Peyer's patch (tissue), 4 donors: ENCODE data around the gene POLE4.

Experiments
- POLR2A ChIP-seq, 2 donors: fragments of 450-650 bp; IDR thresholded peaks; one replicate each; pipeline ENCODE4 v1.5.1; 2017; ENCODE audit warnings: antibody characterized with exemption in 2 of 2, mild to moderate bottlenecking in 2 of 2, moderate library complexity in 2 of 2
- TF ChIP-seq, protein P1 (sequence below), 6 experiments: fragments of 450-650 bp in 4 of 6; fragments of 200-600 bp in 2 of 6; sonication (generic) in 1 of 6; IDR thresholded peaks; one replicate each; pipeline ENCODE4 v1.5.1; 2017 to 2019; ENCODE audit warnings: antibody characterized with exemption in 6 of 6, mild to moderate bottlenecking in 3 of 6, moderate library complexity in 1 of 6

DNA sequence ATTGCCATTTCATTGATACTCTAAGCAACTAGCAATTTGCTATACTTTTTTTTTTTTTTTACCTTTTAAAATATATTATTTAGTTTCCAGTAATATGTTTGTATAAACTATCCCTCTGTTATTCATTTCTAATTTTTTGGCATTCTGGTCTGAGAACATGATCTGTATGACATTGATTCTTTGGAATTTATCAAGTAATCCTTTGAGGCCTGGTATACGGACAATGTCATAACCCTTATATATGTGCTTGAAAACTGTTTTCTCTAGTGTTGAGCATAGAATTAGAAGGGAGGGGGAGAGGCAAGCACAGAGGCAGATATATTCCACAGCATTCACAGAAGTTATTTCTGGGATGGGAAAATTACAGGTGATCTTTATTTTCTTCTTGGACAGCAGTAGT, 48.2 kb upstream of the POLE4 start:
- TF ChIP-seq, protein P1, sequence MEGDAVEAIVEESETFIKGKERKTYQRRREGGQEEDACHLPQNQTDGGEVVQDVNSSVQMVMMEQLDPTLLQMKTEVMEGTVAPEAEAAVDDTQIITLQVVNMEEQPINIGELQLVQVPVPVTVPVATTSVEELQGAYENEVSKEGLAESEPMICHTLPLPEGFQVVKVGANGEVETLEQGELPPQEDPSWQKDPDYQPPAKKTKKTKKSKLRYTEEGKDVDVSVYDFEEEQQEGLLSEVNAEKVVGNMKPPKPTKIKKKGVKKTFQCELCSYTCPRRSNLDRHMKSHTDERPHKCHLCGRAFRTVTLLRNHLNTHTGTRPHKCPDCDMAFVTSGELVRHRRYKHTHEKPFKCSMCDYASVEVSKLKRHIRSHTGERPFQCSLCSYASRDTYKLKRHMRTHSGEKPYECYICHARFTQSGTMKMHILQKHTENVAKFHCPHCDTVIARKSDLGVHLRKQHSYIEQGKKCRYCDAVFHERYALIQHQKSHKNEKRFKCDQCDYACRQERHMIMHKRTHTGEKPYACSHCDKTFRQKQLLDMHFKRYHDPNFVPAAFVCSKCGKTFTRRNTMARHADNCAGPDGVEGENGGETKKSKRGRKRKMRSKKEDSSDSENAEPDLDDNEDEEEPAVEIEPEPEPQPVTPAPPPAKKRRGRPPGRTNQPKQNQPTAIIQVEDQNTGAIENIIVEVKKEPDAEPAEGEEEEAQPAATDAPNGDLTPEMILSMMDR (IDR thresholded peaks at IDR 0.05), result no peak
- TF ChIP-seq POLR2A (IDR thresholded peaks at IDR 0.05), result no peak
